ENCODE data around the gene NOX3.
"Not testable (repeated sequence)": the region's sequence is repeated elsewhere in the genome, so short reads cannot be mapped to it uniquely, and the experiment has no call there.

NOX3 gene

GRCh38 chr6:155493026-155493693, 37.5 kb upstream of the NOX3 start:
- Histone ChIP-seq H3K36me3 (ENCODE audit: insufficient read depth) (no peaks in the 10 kb centered on the region), H4K20me1 (ENCODE audit: insufficient read depth) (no peaks in the 10 kb centered on the region), H3K27ac (no peak overlapping the region), H3K79me2 (ENCODE audit: insufficient read depth, low read depth) (no peaks in the 10 kb centered on the region), H3K27me3 (ENCODE audit: insufficient read depth, low read depth) (no peaks in the 10 kb centered on the region), H3K4me1 (ENCODE audit: low read depth, poor library complexity, severe bottlenecking) (no peaks in the 10 kb centered on the region), H3K4me3 (IDR thresholded peaks at IDR 0.05; ENCODE audit: insufficient read depth, low read depth, low read length) (no peak overlapping the region), H3K4me2 (no peak overlapping the region), H3K9ac (no peak overlapping the region), H2AFZ (ENCODE audit: low read depth) (no peak overlapping the region)
- no peak for TF ChIP-seq CTCF (conservative IDR thresholded peaks at IDR 0.05; ENCODE audit: low read depth, low read length)

GRCh38 chr6:155492061-155492735, 36.6 kb upstream of the NOX3 start:
- no peak overlapping the region for H3K4me2 ChIP-seq
- no peak overlapping the region for H2AFZ ChIP-seq (ENCODE audit: low read depth)

GRCh38 chr6:155491421-155491820, 35.8 kb upstream of the NOX3 start:
- H2AFZ ChIP-seq (ENCODE audit: low read depth), result no peak overlapping the region
- no peaks in the 10 kb centered on the region for H3K36me3 ChIP-seq (ENCODE audit: insufficient read depth)
- no peaks in the 10 kb centered on the region for H3K79me2 ChIP-seq (ENCODE audit: insufficient read depth, low read depth)
- no peaks in the 10 kb centered on the region for H3K4me1 ChIP-seq (ENCODE audit: low read depth, poor library complexity, severe bottlenecking)
- H3K4me3 ChIP-seq (IDR thresholded peaks at IDR 0.05; ENCODE audit: insufficient read depth, low read depth, low read length), result no peak overlapping the region
- H3K9ac ChIP-seq, result no peak overlapping the region
- no peaks in the 10 kb centered on the region for H4K20me1 ChIP-seq (ENCODE audit: insufficient read depth)
- H3K27me3 ChIP-seq (ENCODE audit: insufficient read depth, low read depth), result no peaks in the 10 kb centered on the region
- H3K4me2 ChIP-seq, result no peak overlapping the region
- no peak for TF ChIP-seq CTCF (conservative IDR thresholded peaks at IDR 0.05; ENCODE audit: low read depth, low read length)
- no peak overlapping the region for H3K27ac ChIP-seq

More at GRCh38 chr6:155492061-155492735, 36.6 kb upstream of the NOX3 start:
- no peak overlapping the region for H3K9ac ChIP-seq
- no peak overlapping the region for H3K4me3 ChIP-seq (IDR thresholded peaks at IDR 0.05; ENCODE audit: insufficient read depth, low read depth, low read length)
- no peaks in the 10 kb centered on the region for H3K4me1 ChIP-seq (ENCODE audit: low read depth, poor library complexity, severe bottlenecking)
- no peaks in the 10 kb centered on the region for H3K27me3 ChIP-seq (ENCODE audit: insufficient read depth, low read depth)
- H3K27ac ChIP-seq, result no peak overlapping the region
- no peaks in the 10 kb centered on the region for H3K79me2 ChIP-seq (ENCODE audit: insufficient read depth, low read depth)
- H3K36me3 ChIP-seq (ENCODE audit: insufficient read depth), result no peaks in the 10 kb centered on the region
- no peaks in the 10 kb centered on the region for H4K20me1 ChIP-seq (ENCODE audit: insufficient read depth)
- TF ChIP-seq CTCF (conservative IDR thresholded peaks at IDR 0.05; ENCODE audit: low read depth, low read length), result no peak

GRCh38 chr6:155488197-155488596, 32.6 kb upstream of the NOX3 start:
- H3K9ac ChIP-seq; H4K20me1 ChIP-seq (ENCODE audit: insufficient read depth); H3K27ac ChIP-seq; H3K4me2 ChIP-seq; H3K4me1 ChIP-seq (ENCODE audit: low read depth, poor library complexity, severe bottlenecking); H3K79me2 ChIP-seq (ENCODE audit: insufficient read depth, low read depth); H2AFZ ChIP-seq (ENCODE audit: low read depth); H3K36me3 ChIP-seq (ENCODE audit: insufficient read depth); H3K27me3 ChIP-seq (ENCODE audit: insufficient read depth, low read depth); H3K4me3 ChIP-seq (IDR thresholded peaks at IDR 0.05; ENCODE audit: insufficient read depth, low read depth, low read length): not testable (repeated sequence)
